ENCODE data around the gene IGF1R. TPM values are rescaled to one million over a fixed set of nuclear protein-coding genes. Genes with fewer than 3 reads are reported as not detected.

IGF1R gene
- total and polyA plus RNA-seq, 2 of the 13 experiments (the other 11 are each of a cell fraction or from before 2014, with no cell fraction given): 15.9 to 18.4 TPM

GRCh38 chr15:98865397-98866339 is 217.3 kb downstream of the IGF1R start (continued):
- TF ChIP-seq PATZ1 (CRISPR knock-in tag; IDR thresholded peaks at IDR 0.05) (peak; percentile 44; the same call in 1 of the 2 replicates), TARDBP (CRISPR knock-in tag; IDR thresholded peaks at IDR 0.05) (0 out of 2 replicates have a peak, but pooled peaks have one; percentile 21), ZNF724P (CRISPR knock-in tag; IDR thresholded peaks at IDR 0.05; ENCODE audit: borderline replicate concordance) (no peak), MBD4 (IDR thresholded peaks at IDR 0.05; ENCODE audit: borderline replicate concordance, low read length) (no peak), DMAP1 (CRISPR knock-in tag; IDR thresholded peaks at IDR 0.05) (peak; percentile 52), CCDC6 (CRISPR knock-in tag; IDR thresholded peaks at IDR 0.05) (0 out of 2 replicates have a peak, but pooled peaks have one; percentile 33), GABPB1 (CRISPR knock-in tag; IDR thresholded peaks at IDR 0.05) (peak; percentile 34; the same call in 1 of the 2 replicates), PPARG (CRISPR knock-in tag; conservative IDR thresholded peaks at IDR 0.05) (no peak), GABPA (IDR thresholded peaks at IDR 0.05; ENCODE audit: low read depth, low read length) (peak; percentile 37), GABPA (CRISPR knock-in tag; IDR thresholded peaks at IDR 0.05; ENCODE audit: low read depth) (peak; percentile 59), ZIK1 (CRISPR knock-in tag; IDR thresholded peaks at IDR 0.05; ENCODE audit: borderline replicate concordance, low read depth) (no peak), DNMT3B (CRISPR knock-in tag; conservative IDR thresholded peaks at IDR 0.05) (no peak), EZH2 (conservative IDR thresholded peaks at IDR 0.05; ENCODE audit: low read depth, low read length) (no peak), RFX3 (CRISPR knock-in tag; IDR thresholded peaks at IDR 0.05) (no peak), GZF1 (CRISPR knock-in tag; IDR thresholded peaks at IDR 0.05) (no peak), AKNA (CRISPR knock-in tag; IDR thresholded peaks at IDR 0.05; ENCODE audit: borderline replicate concordance) (no peak), ARHGAP35 (CRISPR knock-in tag; IDR thresholded peaks at IDR 0.05; ENCODE audit: borderline replicate concordance) (no peak), ZZZ3 (CRISPR knock-in tag; IDR thresholded peaks at IDR 0.05; ENCODE audit: borderline replicate concordance) (no peak), ZC3H4 (CRISPR knock-in tag; IDR thresholded peaks at IDR 0.05; ENCODE audit: borderline replicate concordance) (no peak), SNRNP70 (IDR thresholded peaks at IDR 0.05; ENCODE audit: low read depth, low read length) (no peak)
- TF ChIP-seq, protein P1, sequence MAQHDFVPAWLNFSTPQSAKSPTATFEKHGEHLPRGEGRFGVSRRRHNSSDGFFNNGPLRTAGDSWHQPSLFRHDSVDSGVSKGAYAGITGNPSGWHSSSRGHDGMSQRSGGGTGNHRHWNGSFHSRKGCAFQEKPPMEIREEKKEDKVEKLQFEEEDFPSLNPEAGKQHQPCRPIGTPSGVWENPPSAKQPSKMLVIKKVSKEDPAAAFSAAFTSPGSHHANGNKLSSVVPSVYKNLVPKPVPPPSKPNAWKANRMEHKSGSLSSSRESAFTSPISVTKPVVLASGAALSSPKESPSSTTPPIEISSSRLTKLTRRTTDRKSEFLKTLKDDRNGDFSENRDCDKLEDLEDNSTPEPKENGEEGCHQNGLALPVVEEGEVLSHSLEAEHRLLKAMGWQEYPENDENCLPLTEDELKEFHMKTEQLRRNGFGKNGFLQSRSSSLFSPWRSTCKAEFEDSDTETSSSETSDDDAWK (CRISPR knock-in tag; IDR thresholded peaks at IDR 0.05): no peak
